Erythroblast (primary cell): Measurements from ENCODE around the gene ZFAND6.

ENCODE experiments used
- GATA1 ChIP-seq: IDR thresholded peaks from 2 replicates; pipeline ENCODE4 v1.6.1; 2011; ENCODE audit warnings: low read depth, mild to moderate bottlenecking, control low read depth, low read length, moderate library complexity
- POLR2A ChIP-seq: IDR thresholded peaks from 2 replicates; pipeline ENCODE4 v1.6.1; 2011; ENCODE audit warnings: mild to moderate bottlenecking, low read length

DNA sequence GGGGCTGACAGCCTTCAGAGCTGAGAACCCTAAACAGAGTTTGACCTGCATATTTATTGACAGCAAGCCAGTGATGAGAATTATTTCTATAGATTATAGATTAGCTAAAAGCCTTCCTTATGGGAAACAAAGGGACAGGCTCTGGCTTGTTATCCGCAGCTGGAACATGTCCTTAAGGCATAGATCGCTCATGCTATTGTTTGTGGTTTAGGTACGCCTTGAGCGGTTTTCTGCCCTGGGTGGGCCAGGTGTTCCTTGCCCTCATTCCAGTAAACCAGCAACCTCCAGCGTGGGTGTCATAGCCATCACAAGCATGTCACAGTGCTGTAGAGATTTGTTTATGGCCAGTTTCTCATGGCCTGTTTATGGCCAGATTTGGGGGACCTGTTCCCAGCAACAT, 83.2 kb downstream of the ZFAND6 start:
- TF ChIP-seq POLR2A (no peak), GATA1 (no peak)
